Neural progenitor cell (in vitro differentiated cells): ENCODE measurements around the gene GPATCH4. TPM values are rescaled to one million over a fixed set of nuclear protein-coding genes. Genes with fewer than 3 reads are reported as not detected.
"Not testable (repeated sequence)": the region's sequence is repeated elsewhere in the genome, so short reads cannot be mapped to it uniquely, and the experiment has no call there.

Source experiments
- DNase-seq: peaks from one replicate; pipeline ENCODE4 v3.0.0-alpha.2; 2016; ENCODE audit warnings: low spot score
- H2AFZ ChIP-seq: fragments of 200-600 bp; sonication (generic); replicated peaks from 2 replicates; pipeline ENCODE4 v1.6.1; 2016; ENCODE audit warnings: antibody characterized with exemption
- H3F3A ChIP-seq: fragments of 200-600 bp; sonication (generic); 2 replicates; pipeline ENCODE4 v1.6.1; 2016; ENCODE audit warnings: antibody characterized with exemption, low read depth
- H3K27ac ChIP-seq: fragments of 200-600 bp; sonication (generic); 2 replicates; pipeline ENCODE4 v1.5.1; 2016; ENCODE audit warnings: mild to moderate bottlenecking
- H3K27me3 ChIP-seq: fragments of 200-600 bp; sonication (generic); 2 replicates; pipeline ENCODE4 v1.6.1; 2016; ENCODE audit warnings: mild to moderate bottlenecking, moderate library complexity
- H3K36me3 ChIP-seq: fragments of 200-600 bp; sonication (generic); 2 replicates; pipeline ENCODE4 v1.5.1; 2016
- H3K4me1 ChIP-seq: fragments of 200-600 bp; sonication (generic); 2 replicates; pipeline ENCODE4 v1.6.1; 2016; ENCODE audit warnings: mixed run types
- H3K4me2 ChIP-seq: fragments of 200-600 bp; sonication (generic); 2 replicates; pipeline ENCODE4 v1.6.1; 2016
- H3K4me3 ChIP-seq: fragments of 200-600 bp; sonication (generic); 2 replicates; pipeline ENCODE4 v1.5.1; 2016
- H3K79me2 ChIP-seq: fragments of 200-600 bp; sonication (generic); 2 replicates; pipeline ENCODE4 v1.6.1; 2016; ENCODE audit warnings: low read depth
- H3K9ac ChIP-seq: fragments of 200-600 bp; sonication (generic); 2 replicates; pipeline ENCODE4 v1.6.1; 2016
- H3K9me3 ChIP-seq: fragments of 200-600 bp; sonication (generic); 2 replicates; pipeline ENCODE4 v1.5.1; 2016; ENCODE audit warnings: low read depth
- H4K20me1 ChIP-seq: fragments of 200-600 bp; sonication (generic); 2 replicates; pipeline ENCODE4 v1.6.1; 2016; ENCODE audit warnings: low read depth
- H3K27ac Mint-ChIP-seq: 3 replicates; pipeline ENCODE4 v1.8.0; 2021; ENCODE audit warnings: mixed read lengths
- H3K27me3 Mint-ChIP-seq: 2 replicates; pipeline ENCODE4 v1.8.0; 2022; ENCODE audit warnings: low read depth, mild to moderate bottlenecking, inconsistent platforms, moderate library complexity, mixed read lengths; ENCODE audit not compliant: insufficient read depth
- H3K36me3 Mint-ChIP-seq: 3 replicates; pipeline ENCODE4 v1.8.0; 2021; ENCODE audit warnings: mixed read lengths
- H3K4me1 Mint-ChIP-seq: 3 replicates; pipeline ENCODE4 v1.8.0; 2021; ENCODE audit warnings: mixed read lengths
- H3K4me3 Mint-ChIP-seq: 3 replicates; pipeline ENCODE4 v1.8.0; 2021; ENCODE audit warnings: mild to moderate bottlenecking, moderate library complexity, mixed read lengths
- H3K9me3 Mint-ChIP-seq: 3 replicates; pipeline ENCODE4 v1.8.0; 2020; ENCODE audit warnings: mixed read lengths
- EZH2 ChIP-seq: fragments of 200-600 bp; sonication (generic); IDR thresholded peaks from 2 replicates; pipeline ENCODE4 v1.6.1; 2017; ENCODE audit warnings: antibody characterized with exemption, mild to moderate bottlenecking, moderate library complexity
- EZH2phosphoT487 ChIP-seq: fragments of 200-600 bp; sonication (generic); IDR thresholded peaks from 2 replicates; pipeline ENCODE4 v1.6.1; 2017; ENCODE audit warnings: antibody characterized with exemption
- total RNA-seq: library from RNA; depleted of rRNA; stranded (reverse); fragments of >200 nt; gene quantifications from 2 replicates; pipeline ENCODE4 v1.2.3, GENCODE V29; 2015; ENCODE audit warnings: low replicate concordance
- TF ChIP-seq, protein P1 (sequence below): fragments of 200-600 bp; sonication (generic); IDR thresholded peaks from 2 replicates; pipeline ENCODE4 v1.5.1; 2017; ENCODE audit warnings: antibody characterized with exemption, mild to moderate bottlenecking

GPATCH4 gene
- total RNA-seq, 1 donor from 2014 or later, result 17.2 TPM

DNA sequence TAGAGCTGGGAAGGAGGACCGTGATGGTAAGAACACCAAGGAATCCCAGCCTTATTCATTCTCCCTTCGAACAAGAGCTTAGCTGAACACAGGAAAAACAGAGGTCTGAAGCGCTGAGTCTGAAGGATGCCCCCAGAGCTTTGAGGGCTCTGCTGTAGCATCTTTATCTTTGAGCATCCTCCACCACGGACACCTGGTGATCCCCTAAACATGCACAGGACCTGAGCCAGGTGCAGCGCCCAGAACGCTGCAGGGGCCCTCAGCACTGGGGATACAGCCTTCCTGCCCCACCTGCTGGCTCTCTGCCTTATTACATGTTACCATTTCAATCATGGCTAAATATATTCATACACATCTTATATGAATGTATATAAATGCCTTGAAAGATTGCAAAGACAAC, 7.7 kb upstream of the GPATCH4 start:
- Histone ChIP-seq H2AFZ (no peak overlapping the region), H3K9me3 (no peaks in the 10 kb centered on the region), H3K79me2 (no peaks in the 10 kb centered on the region), H3K4me1 (no peaks in the 10 kb centered on the region), H3K27me3 (peaks cover 32% of the 10 kb centered on the region), H3K4me3 (no peak overlapping the region), H3K9ac (no peak overlapping the region), H4K20me1 (no peaks in the 10 kb centered on the region), H3K27ac (no peak overlapping the region), H3K4me2 (no peak overlapping the region), H3F3A (no peaks in the 10 kb centered on the region), H3K36me3 (no peaks in the 10 kb centered on the region)
- peak; percentile 58 for DNase-seq
- H3K9me3 Mint-ChIP-seq, result no peaks in the 10 kb centered on the region
- H3K4me3 Mint-ChIP-seq, result no peak overlapping the region
- TF ChIP-seq, protein P1, sequence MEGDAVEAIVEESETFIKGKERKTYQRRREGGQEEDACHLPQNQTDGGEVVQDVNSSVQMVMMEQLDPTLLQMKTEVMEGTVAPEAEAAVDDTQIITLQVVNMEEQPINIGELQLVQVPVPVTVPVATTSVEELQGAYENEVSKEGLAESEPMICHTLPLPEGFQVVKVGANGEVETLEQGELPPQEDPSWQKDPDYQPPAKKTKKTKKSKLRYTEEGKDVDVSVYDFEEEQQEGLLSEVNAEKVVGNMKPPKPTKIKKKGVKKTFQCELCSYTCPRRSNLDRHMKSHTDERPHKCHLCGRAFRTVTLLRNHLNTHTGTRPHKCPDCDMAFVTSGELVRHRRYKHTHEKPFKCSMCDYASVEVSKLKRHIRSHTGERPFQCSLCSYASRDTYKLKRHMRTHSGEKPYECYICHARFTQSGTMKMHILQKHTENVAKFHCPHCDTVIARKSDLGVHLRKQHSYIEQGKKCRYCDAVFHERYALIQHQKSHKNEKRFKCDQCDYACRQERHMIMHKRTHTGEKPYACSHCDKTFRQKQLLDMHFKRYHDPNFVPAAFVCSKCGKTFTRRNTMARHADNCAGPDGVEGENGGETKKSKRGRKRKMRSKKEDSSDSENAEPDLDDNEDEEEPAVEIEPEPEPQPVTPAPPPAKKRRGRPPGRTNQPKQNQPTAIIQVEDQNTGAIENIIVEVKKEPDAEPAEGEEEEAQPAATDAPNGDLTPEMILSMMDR, result peak; percentile 64
- TF ChIP-seq EZH2phosphoT487, result no peak
- peaks cover 5% of the 10 kb centered on the region for H3K27me3 Mint-ChIP-seq
- no peaks in the 10 kb centered on the region for H3K36me3 Mint-ChIP-seq
- peaks cover 2% of the 10 kb centered on the region for H3K4me1 Mint-ChIP-seq
- H3K27ac Mint-ChIP-seq, result no peak overlapping the region

- no peak overlapping the region for H3K4me3 Mint-ChIP-seq
- H3K79me2 ChIP-seq, result no peaks in the 10 kb centered on the region
- H4K20me1 ChIP-seq, result no peaks in the 10 kb centered on the region
- no peak overlapping the region for H2AFZ ChIP-seq
- no peaks in the 10 kb centered on the region for H3K4me1 ChIP-seq
- no peaks in the 10 kb centered on the region for H3K36me3 ChIP-seq
- H3K4me2 ChIP-seq, result no peak overlapping the region
- no peaks in the 10 kb centered on the region for H3K9me3 Mint-ChIP-seq
- H3K27ac ChIP-seq, result no peak overlapping the region
- TF ChIP-seq EZH2, result no peak
- no peak for TF ChIP-seq EZH2phosphoT487
- TF ChIP-seq, protein P1, result peak; percentile 77
- H3K9ac ChIP-seq, result no peak overlapping the region
- H3K27me3 Mint-ChIP-seq, result peaks cover 5% of the 10 kb centered on the region
- H3K4me3 ChIP-seq, result no peak overlapping the region
- H3K27me3 ChIP-seq, result peaks cover 28% of the 10 kb centered on the region
- no peak overlapping the region for H3K27ac Mint-ChIP-seq
- H3K36me3 Mint-ChIP-seq, result no peaks in the 10 kb centered on the region
- peaks cover 2% of the 10 kb centered on the region for H3K4me1 Mint-ChIP-seq
- H3K9me3 ChIP-seq, result no peaks in the 10 kb centered on the region
- peak; percentile 75 for DNase-seq
- no peaks in the 10 kb centered on the region for H3F3A ChIP-seq
Measured at GRCh38 chr1:156608036-156608674, 6.9 kb upstream of the GPATCH4 start.

DNA sequence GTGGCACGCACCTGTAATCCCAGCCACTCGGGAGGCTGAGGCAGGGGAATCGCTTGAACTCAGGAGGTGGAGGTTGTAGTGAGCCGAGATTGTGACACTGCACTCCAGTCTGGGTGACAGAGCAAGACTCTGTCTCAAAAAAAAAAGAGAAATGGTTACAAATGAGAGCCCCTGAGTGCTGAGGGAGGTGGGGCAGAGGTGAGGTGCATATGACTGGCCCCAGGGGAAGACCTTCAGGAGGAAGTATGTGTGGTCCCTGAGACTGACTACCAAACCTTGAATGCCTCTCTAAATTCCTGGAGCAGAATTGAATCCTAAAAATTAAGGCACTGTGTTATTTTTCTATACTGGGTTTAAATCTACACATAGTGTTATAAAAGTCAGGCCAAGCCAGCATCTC, 6.1 kb upstream of the GPATCH4 start:
- not testable (repeated sequence) for H3K36me3 Mint-ChIP-seq, H2AFZ ChIP-seq, H3K9ac ChIP-seq, H3K9me3 Mint-ChIP-seq, H3K27ac ChIP-seq, H3K4me3 ChIP-seq, H3K9me3 ChIP-seq, H3K4me2 ChIP-seq, H3K4me1 ChIP-seq, H3F3A ChIP-seq, H3K4me3 Mint-ChIP-seq, H3K79me2 ChIP-seq, H3K36me3 ChIP-seq, DNase-seq, H4K20me1 ChIP-seq, H3K27me3 Mint-ChIP-seq, H3K4me1 Mint-ChIP-seq, H3K27ac Mint-ChIP-seq
- peaks cover 22% of the 10 kb centered on the region for H3K27me3 ChIP-seq

DNA sequence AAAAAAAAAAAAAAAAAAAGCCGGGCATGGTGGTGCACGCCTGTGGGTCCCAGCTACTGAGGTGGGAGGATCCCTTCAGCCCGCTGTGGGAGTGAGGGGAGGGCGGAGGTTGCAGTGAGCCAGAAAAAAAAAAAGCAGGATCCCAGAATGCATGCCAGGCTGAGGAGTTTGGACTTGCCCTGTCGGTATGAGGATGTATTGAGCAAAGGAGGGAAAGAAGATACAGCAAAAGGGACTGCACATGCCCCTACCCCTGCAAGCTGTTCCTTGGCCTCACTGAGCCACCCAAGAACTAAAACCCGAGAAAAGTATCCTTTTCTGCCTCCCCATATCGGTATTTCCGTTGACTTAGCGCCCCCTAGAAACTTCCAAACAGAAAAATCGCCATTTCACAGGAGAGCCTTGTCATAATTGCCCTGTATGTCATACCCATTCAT, 1.3 kb upstream of the GPATCH4 start:
- no peak overlapping the region for H3K27ac ChIP-seq
- peaks cover 6% of the 10 kb centered on the region for H3K4me1 ChIP-seq
- H3K27me3 ChIP-seq, result no peaks in the 10 kb centered on the region
- no peak overlapping the region for H2AFZ ChIP-seq
- H3K27ac Mint-ChIP-seq, result no peak overlapping the region
- H3K27me3 Mint-ChIP-seq, result peaks cover 7% of the 10 kb centered on the region
- no peaks in the 10 kb centered on the region for H3K36me3 Mint-ChIP-seq
- no peak overlapping the region for H3K4me3 ChIP-seq
- peak; percentile 43 for DNase-seq
- H3K9me3 ChIP-seq, result no peaks in the 10 kb centered on the region
- H3F3A ChIP-seq, result peaks cover 21% of the 10 kb centered on the region
- TF ChIP-seq EZH2phosphoT487, result no peak
- TF ChIP-seq, protein P1, result peak; percentile 58
- H3K4me2 ChIP-seq, result peak overlapping the region; percentile 46
- H3K4me1 Mint-ChIP-seq, result peaks cover 22% of the 10 kb centered on the region
- H3K36me3 ChIP-seq, result no peaks in the 10 kb centered on the region
- peak overlapping the region; percentile 78 for H3K4me3 Mint-ChIP-seq
- no peaks in the 10 kb centered on the region for H4K20me1 ChIP-seq
- peaks cover 26% of the 10 kb centered on the region for H3K79me2 ChIP-seq
- H3K9ac ChIP-seq, result no peak overlapping the region
- H3K9me3 Mint-ChIP-seq, result no peaks in the 10 kb centered on the region
